GM20431 (cell line): ENCODE results near the gene RANBP10.
"Not testable (repeated sequence)": the region's sequence is repeated elsewhere in the genome, so short reads cannot be mapped to it uniquely, and the experiment has no call there.

Experiments
- in situ Hi-C: fragments of 300-500 bp; cut with MseI, MboI; formaldehyde crosslinking; loops from one replicate; pipeline ENCODE4 v1.15.0; 2020; ENCODE audit warnings: low sequenced_read_pairs; ENCODE audit not compliant: unreplicated experiment

The RANBP10 gene

DNA sequence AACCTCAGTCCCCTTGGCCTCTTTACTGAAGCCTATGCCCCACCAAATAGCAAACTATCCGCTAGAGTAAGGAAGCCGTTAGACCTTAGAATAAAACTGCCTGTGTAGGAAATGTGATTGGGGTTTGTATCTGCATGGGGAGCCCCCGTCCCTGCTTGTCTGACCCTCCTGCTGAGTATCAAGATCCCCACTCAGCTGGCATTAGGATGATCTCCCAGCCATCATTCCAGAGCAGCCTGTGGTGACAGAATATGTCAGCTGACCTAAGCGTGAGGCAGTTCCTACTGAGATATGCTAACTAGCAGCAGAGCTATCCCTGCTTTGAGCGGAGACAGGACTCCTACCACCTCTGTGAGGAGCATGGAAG is 86.6 kb downstream of the RANBP10 start:
- in situ Hi-C loops: no loop called here

DNA sequence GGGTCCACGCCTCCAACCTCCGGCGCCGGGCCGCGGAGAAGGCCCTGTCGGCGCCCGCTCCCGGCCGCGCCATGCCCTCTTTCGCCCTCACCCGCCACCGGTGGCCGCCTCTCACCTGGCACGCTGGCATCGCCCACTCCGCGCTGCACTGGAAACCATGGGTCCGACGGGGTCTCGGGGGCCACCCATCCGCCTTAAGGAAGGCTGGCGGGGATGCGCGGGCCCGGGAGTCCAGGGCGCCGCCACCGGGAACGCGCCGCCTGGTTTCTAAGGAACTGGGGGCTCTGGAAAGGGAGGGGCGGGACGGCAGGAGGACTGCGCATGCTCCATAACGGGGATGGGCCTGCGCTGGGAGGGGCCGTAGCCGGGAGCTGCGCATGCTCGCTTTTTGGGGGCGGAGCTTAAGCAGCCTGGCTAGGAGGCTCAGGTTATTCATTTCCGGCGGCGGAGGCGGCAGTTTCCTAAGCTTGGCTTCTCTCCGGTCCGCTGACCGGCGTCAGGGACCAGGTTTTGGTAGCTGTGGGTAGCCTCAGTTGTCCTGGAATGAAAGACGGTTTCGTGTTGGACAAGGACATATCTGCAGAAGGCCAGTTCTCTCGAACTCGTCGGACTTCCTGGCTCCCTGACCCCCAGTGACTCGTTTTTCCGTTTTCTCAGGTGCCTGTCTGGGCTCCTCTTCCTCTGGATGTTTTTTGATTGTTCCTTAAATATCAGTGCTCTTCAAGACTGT is 87.1 kb downstream of the RANBP10 start, which contains the start of gene GFOD2:
TSS of gene GFOD2 (minus strand) at position 269 of the 730 bp plus-strand sequence. CDS start 33,601 bp downstream, outside the sequence.
- in situ Hi-C loops: no loop called here

DNA sequence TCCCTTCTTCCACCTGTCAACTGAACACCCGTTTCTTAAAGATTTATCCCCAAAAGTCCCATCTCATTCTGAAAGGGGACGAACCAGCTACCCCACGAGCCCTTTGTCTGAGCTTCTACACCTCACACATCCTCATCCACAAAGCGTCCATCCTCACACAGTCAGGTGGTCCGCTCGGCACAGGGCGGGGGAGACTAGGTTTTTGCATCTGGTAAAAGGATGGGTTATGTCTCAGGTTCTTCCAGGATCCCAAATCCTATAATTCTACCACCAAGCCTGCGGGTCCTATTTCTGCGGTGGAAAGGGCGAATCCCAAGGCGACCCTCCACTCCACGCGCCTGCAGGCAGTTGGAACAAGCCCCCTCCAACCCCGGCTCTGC is 87.7 kb downstream of the RANBP10 start:
- in situ Hi-C loops: no loop called here

- in situ Hi-C loops: no loop called here
Measured at GRCh38 chr16:67716097-67716496, 90.3 kb downstream of the RANBP10 start.

GRCh38 chr16:67714522-67714921 is 91.8 kb downstream of the RANBP10 start:
- in situ Hi-C loops: no loop called here

DNA sequence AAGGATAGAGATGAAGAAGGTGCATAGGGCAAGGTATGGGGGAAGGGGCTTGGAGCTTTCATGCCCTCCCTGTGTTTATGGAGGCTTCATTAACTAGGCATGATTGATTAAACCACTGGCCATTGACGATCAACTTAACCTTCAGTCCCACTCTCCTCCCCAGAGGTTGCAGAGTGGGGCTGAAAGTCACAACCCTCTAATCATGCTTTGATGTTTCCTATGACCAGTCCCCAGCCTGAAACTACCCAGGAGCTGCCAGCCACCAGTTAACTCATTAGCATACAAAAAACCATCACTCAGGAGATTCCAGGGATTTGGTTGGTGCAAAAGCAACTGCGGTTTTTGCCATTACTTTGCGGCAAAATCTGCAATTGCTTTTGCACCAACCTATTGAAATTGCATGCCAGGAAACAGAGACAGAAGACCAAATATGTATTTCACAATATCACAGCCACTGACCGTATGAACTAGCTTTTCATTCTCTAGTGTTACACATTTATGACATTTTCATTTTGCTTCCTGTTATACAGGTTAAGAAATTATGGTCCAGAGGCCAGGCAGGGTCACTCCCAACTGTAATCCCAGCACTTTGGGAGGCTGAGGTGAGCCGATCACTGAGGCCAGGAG is 92.6 kb downstream of the RANBP10 start:
- in situ Hi-C loops: no loop called here

GRCh38 chr16:67710607-67711006 is 95.8 kb downstream of the RANBP10 start:
- in situ Hi-C loops: no loop called here

GRCh38 chr16:67709050-67709449 is 97.3 kb downstream of the RANBP10 start:
- in situ Hi-C loops: no loop called here

- in situ Hi-C loops: no loop called here
Measured at GRCh38 chr16:67708368-67708771, 98.0 kb downstream of the RANBP10 start.

DNA sequence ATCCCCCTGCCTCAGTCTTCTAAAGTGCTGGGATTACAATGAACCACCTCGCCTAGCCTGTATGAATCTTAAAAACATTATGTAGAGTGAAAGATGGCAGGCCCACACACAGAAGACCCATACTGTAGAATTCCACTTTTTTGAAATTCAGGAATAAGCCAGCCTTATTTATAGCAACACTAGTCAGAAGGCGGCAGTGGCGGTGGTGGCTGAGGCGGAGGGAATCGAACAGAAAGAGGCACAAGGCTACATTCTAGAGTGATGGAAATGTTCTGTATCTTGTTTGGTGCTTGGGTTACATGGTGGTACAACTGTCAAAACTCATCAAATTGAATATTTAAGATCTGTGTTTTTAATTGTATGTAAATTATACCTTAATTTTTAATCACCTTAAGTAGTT is 98.6 kb downstream of the RANBP10 start:
- in situ Hi-C loops: no loop called here

DNA sequence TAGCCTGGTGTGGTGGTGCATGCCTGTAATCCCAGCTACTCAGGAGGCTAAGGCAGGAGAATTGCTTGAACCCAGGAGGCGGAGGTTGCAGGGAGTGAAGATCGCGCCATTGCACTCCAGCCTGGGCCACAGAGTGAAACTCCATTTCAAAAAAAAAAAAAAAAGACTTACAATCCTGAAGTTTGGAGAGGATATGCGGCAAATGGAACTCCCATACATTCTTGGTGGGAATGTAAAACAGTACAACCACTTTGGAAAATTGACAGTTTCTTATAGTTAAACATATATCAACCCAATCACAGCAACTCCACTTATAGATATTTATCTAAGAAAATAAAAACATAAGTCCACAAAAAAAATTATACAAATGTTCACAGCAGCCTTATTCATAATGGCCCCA is 99.2 kb downstream of the RANBP10 start:
- in situ Hi-C loops: no loop called here

- in situ Hi-C loops: no loop called here
Measured at GRCh38 chr16:67704110-67704509, 102.2 kb downstream of the RANBP10 start.

- in situ Hi-C loops: no loop called here
Measured at GRCh38 chr16:67703626-67704025, 102.7 kb downstream of the RANBP10 start.

GRCh38 chr16:67702130-67702529 is 104.2 kb downstream of the RANBP10 start:
- in situ Hi-C loops: no loop called here

- in situ Hi-C loops: no loop called here
Measured at GRCh38 chr16:67701420-67701819, 104.9 kb downstream of the RANBP10 start.

DNA sequence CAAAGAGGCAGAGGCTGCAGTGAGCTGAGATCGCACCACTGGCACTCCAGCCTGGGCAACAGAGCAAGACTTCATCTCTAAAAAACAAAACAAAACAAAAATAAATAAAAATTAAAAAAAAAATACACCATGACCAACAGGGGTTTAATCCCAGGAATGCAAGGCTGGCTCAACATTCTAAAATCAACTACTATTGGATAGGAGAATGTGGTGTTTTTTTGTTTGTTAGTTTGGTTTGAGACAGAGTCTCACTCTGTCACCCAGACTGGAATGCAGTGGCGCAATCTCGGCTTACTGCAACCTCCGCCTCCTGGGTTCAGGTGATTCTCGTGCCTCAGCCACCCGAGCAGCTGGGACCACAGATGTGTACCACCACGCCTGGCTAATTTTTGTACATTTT is 107.1 kb downstream of the RANBP10 start:
- in situ Hi-C loops: no loop called here

GRCh38 chr16:67697422-67698185 is 108.8 kb downstream of the RANBP10 start:
- in situ Hi-C loops: no loop called here

- in situ Hi-C loops: no loop called here
Measured at GRCh38 chr16:67694611-67695010, 111.7 kb downstream of the RANBP10 start.

DNA sequence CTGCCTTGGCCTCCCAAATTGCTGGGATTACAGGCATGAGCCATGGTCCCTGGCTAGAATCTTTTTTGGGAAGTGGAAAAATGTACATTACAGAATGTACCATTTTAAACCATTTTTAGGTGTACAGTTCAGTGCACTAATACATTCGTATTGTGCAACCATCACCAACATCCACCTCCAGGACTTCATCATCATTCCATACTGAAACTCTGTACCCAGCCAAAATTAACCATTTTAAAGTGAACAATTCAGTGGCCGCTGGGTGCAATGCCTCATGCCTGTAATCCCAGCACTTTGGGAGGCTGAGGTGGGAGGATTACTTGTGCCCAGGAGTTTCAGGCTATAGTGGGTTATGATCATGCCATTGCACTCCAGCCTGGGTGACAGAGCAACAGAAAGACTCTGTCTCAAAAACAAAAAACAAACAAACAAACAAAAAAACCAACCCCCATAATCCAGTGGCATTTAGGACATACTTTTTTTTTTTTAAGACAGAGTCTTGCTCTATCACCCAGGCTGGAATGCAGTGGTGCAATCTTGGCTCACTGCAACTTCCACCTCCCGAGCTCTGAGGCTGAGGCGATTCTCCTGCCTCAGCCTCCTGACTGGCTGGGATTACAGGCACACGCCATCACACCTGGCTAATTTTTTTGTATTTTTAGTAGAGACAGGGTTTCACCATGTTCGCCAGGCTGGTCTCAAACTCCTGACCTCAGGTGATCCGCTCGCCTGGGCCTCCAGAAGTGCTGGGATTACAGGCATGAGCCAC is 112.7 kb downstream of the RANBP10 start:
- in situ Hi-C loops: not testable (repeated sequence)

- in situ Hi-C loops: no loop called here
Measured at GRCh38 chr16:67685388-67686112, 120.8 kb downstream of the RANBP10 start.
